HCEC 1CT (cell line): ENCODE results near the gene CACNB3.
"Not testable (repeated sequence)": the region's sequence is repeated elsewhere in the genome, so short reads cannot be mapped to it uniquely, and the experiment has no call there.

ENCODE experiments used
- DNase-seq: peaks from one replicate; pipeline ENCODE4 v3.0.0-alpha.2; 2017

Gene CACNB3

DNA sequence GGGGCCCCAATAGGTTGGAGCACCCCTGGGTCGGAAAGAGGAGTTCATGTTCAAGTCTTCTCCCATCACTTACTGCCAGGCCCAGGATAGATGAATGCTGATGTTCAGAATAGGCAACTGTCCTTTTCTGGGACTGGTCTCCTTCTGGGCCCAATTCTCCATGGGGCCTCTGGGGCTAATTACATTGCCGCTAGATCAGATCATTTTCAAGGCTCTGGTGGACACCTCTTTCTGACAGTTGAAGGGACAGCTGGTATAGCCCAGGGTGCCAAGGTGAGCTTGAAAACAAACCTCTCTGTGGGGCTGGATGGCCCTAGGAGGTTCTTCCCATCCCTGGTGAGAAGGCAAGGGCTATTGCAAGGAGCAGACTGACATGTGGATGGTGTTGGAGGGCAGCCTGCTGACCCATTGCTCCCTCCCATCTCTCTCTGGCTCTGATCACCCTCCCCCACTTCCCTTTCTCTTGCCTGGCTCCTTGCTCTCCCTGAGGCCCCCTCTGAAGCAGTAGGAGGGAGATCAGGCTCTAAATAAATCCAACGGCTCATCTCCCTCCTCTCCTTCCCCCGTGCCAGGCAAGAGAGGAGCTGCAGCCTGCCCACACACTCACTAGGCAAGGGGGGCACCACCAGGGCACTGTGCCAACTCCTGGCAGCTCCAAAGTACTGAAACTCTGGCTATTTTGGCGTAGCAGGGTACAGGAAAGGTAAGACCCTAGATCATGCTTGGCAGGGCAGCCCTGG, 1.9 kb downstream of the CACNB3 start:
- no peak for DNase-seq

DNA sequence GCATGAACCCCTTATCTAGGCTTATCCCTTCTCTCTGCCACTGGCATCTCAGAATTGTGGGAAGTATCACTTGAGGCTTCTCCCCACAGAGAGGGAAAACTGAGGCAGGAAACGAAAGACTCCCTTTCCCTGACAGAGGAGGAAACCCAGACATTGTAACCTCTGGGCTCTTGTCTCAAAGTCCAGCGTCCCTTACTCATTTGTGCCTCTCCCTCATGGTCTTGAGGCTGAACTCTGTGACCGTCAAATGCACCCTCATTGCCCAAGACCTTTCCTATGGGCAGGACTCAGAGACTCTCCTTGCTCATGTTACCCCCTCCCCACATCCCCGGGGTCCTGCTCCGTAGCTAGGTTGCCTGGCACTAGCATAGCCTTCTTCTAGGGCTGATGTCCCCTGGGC, 3.8 kb downstream of the CACNB3 start:
- DNase-seq, result no peak

DNA sequence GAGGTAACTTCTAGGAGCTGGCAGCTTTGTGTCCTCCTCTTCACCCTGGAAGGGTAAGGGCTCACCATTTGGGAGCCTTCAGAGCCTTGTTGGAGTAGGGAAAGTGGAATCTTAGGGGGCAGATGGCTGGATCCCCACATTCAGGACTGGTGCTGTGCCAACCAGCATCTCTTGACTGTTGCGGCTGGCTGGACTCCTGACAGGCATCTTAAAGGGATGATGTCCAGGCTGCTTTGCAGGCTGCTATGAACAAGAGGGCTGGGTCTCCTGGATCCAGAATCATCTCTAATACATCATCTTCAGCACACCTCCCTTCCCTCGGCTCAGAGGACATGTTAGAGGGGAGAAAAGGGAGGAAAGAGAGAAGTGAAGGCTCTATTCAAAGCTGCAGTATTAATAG, 4.4 kb downstream of the CACNB3 start:
- no peak for DNase-seq

DNA sequence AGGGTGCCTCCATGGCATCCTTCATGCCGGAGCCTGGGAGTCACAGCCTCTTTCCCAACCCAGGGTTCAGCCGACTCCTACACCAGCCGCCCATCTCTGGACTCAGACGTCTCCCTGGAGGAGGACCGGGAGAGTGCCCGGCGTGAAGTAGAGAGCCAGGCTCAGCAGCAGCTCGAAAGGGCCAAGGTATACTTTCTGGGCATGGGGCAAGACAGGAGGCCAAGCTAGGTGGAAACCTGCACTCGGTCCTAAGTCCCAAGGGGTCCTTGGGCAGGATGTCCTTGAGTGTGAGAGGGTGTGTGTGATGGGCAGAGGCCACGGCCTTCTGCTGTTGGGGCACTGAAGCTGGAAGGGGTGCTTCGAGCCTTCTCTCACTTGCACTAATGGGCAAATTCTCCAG, 5.0 kb downstream of the CACNB3 start:
- DNase-seq, result no peak

DNA sequence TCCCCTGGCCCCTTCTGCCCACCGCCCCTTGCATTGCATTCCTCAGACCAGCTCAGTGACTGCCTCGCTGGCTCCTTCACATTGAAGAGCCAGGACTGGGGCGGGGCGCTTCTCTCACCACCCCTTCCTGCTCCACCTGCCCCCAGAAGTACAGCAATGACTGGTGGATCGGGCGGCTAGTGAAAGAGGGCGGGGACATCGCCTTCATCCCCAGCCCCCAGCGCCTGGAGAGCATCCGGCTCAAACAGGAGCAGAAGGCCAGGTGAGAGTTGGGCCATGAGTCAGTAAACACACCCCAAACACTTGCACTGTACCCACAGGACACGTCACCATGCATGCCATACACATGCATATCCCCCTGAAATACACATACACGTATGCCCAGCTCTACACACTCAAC, 5.8 kb downstream of the CACNB3 start:
- DNase-seq, result no peak

DNA sequence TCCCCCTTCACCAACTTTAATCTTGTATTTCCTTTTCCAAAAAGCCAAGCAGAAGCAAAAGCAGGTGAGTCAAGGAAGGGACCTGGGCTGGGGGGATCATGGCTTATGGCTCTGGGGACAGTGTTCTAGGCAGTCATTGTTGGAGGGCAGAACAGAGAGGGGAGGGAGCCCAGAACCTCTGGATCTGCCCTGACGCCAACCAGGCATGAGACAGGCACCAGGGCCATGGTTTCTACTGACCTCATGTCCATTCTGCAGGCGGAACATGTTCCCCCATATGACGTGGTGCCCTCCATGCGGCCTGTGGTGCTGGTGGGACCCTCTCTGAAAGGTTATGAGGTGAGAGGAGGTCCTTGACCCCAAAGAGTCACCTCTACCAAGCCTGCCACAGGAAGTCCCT, 6.6 kb downstream of the CACNB3 start:
- DNase-seq, result no peak

DNA sequence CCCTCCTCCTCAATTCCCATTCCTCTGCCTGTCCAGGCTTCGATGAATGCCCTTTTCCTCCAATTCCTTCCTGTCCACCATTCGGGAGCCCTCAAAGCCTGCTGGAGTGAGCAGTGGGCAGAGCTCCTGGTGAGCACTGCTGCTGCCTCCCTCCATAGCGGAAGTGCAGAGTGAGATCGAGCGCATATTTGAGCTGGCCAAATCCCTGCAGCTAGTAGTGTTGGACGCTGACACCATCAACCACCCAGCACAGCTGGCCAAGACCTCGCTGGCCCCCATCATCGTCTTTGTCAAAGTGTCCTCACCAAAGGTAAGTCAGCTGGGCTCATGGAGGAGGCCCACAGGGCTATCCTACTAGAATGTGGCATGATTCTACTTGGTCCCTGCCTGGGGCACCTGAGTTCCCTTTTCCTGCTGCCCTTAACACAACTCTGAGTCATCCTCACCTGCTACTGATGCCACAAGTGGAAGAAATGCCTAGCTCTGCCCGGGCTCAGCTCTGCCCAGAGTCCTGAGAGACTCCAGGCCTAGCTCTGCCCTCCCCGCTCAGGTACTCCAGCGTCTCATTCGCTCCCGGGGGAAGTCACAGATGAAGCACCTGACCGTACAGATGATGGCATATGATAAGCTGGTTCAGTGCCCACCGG, 8.0 kb downstream of the CACNB3 start:
- DNase-seq, result no peak

DNA sequence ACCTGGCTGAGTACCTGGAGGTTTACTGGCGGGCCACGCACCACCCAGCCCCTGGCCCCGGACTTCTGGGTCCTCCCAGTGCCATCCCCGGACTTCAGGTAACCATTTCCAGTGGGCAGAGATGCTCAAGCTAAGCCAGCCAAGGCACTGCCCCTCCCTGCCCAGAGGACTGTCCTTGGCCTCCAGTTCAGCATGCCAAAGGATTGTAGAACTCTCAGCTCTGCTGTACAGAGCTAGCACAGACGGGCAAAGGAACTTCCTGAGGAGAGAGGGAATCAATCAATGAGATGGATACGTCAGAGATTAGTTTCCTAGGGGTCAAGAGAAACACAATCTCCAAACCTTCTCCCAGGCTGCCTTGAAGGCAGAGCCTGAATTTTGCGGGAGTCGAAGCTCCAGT, 8.7 kb downstream of the CACNB3 start:
- no peak for DNase-seq

DNA sequence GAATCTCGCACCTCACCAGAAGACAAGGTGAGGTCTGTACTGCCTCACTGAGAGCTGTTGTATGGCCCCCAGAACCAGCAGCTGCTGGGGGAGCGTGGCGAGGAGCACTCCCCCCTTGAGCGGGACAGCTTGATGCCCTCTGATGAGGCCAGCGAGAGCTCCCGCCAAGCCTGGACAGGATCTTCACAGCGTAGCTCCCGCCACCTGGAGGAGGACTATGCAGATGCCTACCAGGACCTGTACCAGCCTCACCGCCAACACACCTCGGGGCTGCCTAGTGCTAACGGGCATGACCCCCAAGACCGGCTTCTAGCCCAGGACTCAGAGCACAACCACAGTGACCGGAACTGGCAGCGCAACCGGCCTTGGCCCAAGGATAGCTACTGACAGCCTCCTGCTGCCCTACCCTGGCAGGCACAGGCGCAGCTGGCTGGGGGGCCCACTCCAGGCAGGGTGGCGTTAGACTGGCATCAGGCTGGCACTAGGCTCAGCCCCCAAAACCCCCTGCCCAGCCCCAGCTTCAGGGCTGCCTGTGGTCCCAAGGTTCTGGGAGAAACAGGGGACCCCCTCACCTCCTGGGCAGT, 9.3 kb downstream of the CACNB3 start:
- no peak for DNase-seq

DNA sequence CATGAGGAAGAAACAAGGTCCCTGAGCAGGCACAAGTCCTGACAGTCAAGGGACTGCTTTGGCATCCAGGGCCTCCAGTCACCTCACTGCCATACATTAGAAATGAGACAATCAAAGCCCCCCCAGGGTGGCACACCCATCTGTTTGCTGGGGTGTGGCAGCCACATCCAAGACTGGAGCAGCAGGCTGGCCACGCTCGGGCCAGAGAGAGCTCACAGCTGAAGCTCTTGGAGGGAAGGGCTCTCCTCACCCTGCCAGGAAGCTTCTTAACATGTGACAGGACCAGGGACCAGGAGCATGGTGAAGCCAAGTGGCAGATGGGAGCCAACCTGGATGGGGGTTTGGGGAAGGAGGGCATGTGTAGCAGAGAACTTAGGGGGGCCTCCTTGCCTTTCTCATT, 10.0 kb downstream of the CACNB3 start:
- DNase-seq, result no peak

DNA sequence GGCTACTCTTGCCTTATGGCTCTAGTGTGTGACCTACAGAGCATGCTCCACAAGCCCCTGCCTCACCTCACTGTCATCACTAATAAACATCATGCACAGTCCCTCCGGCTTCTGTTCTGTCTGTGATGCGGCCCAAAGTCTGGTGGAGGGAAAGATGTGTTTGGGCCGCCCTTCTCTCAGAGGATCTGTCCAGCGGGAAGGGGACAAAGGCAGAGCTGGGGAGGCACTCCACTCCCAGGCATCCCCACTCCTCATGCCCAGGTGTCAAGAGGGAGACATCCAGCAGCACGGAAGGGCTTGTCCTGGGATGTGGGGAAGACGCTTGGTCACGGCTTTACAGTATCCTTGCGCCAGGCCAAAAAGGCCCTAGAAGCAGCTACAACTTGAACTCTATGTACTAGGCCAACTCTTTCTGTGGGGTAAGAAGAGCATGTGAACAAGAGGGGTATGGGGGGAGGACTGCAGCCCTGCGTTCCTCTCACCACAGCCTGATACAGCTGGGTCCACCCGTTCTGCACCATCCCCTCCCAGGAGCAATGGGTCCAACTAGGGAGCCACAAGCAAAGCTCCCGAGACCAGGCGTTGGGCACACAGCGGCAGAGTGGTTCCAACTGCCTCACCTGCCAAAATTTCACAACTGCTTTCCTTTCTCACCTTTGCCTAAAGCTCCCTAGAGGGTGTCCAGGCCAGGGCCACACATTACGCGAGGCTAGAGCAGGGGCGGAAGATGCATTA, 10.7 kb downstream of the CACNB3 start:
- no peak for DNase-seq

DNA sequence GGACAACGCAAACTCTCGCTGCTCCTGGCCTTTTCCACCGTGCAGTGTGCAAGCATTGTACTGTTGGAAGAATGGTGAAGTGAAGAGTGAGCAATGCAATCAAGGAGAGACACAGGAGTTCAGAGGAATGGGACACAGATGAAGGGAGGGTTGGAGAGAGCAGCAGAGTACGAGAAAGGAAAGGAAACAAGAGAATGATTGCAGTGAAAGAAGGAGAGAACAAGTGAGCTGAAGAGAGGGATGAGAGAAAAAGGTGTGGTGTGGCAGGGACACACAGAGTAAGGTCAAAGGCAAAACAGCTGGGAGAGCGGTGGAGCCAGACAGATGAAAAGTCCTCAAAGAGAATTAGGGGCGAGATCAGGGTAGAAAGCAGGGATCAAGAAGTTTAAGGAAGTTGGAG, 13.0 kb downstream of the CACNB3 start:
- no peak for DNase-seq

DNA sequence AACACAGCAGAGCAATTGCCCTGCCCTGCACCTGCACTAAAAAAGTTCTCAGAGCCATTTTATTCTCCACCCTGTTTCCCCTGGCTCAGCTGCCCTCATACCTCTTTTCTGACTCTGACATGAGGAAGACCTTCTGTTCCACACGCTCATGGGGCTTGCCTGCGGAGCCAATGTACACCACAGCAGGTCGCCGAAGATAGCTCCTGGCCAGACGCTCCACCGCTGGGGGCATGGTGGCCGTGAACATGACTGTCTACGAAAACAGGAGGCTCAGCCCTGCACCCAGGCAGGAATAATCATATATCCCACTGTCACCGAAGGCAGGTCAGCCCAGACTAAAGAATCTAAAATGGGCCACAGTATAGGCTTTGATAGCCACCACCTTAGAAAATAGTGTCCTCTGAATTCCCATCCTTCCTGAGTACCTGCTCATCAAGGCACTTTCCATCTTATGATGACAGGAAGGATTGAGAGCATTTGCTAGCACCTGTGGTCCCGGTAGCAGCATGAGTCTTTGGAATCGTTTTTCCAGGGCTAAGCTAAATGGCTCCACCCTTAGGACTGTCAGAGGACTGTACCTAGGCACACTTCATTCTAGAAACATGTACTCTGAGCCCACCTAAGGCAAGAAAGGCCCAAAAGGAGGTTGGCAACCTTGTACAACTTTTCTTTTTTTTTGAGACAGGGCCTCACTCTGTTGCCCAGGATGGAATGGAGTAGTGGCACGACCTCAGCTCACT, 14.2 kb downstream of the CACNB3 start:
- no peak for DNase-seq

DNA sequence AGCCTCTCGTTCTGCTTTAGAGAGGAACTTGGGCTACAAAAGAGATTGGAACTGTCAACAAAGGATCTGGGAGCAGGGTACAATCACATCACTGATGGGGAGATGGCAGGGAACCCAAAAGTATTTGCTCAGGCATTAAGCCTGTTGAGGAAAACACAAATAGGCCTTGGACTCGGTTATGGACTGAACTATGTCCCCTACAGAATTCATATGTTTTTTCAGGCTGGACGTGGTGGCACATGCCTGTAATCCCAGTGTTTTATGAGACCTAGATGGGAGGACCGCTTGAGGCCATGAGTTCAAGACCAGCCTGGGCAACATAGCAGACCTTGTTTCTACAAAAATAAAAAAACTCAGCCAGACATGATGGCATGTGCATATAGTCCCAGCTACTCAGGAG, 19.8 kb downstream of the CACNB3 start:
- no peak for DNase-seq

DNA sequence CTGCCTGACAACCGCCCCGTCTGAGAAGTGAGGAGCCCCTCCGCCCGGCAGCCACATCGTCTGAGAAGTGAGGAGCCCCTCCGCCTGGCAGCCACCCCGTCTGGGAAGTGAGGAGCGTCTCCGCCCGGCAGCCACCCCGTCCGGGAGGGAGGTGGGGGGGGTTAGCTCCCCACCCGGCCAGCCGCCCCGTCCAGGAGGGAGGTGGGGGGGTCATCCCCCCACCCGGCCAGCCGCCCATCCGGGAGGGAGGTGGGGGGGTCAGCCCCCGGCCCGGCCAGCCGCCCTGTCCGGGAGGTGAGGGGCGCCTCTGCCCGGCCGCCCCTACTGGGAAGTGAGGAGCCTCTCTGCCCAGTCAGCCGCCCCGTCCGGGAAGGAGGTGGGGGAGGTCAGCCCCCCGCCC, 23.7 kb downstream of the CACNB3 start:
- not testable (repeated sequence) for DNase-seq

DNA sequence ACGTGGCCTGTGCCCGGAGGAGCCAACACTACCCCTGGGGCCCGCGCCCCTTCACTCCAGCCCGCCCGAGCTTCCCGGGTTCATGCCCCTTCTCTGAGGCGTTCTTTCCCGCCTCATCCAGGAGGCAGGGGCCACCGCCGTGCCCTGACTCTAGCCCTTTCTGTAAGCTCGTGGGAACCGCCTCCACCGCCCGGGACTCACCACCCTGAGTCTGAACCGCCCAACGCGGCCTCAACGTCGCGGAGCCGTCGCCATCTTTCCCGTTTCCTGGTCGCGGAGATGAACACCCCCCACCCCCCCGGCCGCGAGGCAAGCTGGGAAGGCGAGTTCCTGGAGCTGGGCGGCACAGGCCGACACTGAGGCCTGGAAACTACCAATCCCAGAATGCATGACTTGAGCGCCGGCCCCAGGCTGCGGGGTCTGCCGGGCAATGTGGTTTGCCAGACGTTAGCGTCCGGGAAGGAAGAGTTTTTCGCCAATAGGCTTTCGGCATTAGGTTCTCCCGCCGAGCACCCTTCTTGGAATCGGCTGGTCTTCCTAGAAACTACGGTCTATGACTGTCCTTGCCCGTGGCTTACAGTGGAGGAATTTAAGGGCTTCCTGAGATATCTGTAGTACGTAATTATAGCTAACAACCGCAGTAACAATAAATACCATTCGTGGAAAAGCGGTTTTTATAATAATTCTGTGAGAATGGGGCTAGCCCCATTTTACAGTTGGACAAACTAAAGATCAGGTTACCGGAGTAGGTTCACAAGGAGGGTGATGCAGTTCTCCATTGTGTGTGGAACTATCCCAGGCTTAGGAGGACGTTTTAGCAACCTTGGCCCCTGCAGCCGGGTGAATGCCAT, 33.8 kb downstream of the CACNB3 start, which contains the start of gene DDX23:
Gene DDX23, minus strand, starts transcription at position 281 of the 851 bp plus-strand sequence. CDS start 6,381 bp downstream, outside the sequence.
- DNase-seq, result peak; percentile 99

DNA sequence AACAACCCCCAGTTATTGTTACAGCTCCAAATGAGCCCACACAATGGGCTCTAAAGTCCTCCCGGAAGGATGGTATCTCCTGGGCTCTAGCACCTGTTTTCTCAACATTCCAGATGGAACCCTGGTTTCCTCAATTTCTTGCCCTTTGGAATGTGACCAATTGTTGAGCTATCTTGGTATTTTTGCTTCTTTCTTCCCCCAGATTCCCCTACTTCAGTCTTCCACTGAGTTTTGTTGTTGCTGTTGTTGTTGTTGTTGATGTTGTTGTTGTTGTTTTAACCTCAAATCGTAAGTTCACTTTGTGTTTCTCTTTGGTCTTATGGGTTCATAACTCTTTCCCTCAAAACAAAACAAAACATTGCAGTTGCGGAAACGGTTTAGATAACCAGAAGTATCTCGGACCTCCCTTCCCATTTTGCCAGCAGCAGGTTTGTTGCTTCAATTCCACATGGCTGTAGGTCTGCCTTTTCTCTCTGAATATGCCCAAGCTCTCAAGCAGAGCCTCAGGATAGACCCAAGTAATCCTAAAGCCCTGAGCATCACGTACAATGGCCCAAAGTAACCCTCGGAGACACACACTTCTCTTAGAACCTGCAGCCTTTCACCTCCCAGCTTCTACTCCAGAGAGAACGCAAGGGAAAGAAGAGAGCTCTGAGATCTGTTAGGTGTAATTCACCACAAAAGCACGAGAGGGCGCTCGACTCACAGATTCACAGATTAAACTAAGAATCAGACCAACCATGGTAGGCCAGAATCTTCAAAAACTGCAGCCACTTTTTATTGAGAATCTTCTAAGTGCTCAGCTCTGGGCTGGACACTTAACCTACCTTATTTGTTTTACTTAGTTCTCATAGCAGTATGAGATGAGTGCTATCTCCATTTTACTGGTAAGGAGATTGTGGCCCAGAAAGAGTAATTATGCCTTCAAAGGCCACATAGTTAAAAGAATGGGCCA, 34.7 kb downstream of the CACNB3 start:
- peak; percentile 66 for DNase-seq

DNA sequence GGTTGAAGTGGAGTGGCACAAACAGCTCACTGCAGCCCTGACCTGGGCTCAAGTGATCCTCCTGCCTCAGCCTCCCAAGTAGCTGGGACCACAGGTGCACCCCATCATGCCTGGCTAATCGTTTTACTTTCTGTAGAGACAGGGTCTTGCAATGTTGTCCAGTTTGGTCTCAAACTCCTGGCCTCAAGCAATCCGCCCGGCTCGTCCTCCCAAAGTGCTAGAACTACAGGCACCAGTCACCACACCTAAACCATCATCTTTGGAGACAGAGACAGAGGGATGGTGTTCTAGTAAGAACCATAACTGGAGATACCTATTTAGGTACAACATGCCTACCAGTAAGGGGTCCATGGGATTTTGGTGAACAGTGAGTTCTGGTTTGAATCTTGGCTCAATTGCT, 36.2 kb downstream of the CACNB3 start:
- no peak for DNase-seq

DNA sequence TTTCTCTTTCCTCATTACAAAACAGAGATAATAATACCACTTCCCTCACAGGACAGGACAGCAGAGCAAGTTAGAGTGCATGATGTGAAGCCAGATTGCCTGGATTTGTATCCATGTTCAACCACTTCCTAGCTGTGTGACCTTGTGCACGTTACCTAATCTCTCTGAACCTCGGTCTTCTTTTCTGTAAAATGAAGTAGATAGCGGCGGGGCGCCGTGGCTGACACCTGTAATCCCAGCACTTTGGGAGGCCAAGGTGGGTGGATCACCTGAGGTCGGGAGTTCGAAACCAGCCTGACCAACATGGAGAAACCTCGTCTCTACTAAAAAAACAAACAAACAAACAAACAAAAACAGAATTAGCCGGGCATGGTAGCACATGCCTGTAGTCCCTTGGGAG, 36.6 kb downstream of the CACNB3 start:
- DNase-seq, result not testable (repeated sequence)

DNA sequence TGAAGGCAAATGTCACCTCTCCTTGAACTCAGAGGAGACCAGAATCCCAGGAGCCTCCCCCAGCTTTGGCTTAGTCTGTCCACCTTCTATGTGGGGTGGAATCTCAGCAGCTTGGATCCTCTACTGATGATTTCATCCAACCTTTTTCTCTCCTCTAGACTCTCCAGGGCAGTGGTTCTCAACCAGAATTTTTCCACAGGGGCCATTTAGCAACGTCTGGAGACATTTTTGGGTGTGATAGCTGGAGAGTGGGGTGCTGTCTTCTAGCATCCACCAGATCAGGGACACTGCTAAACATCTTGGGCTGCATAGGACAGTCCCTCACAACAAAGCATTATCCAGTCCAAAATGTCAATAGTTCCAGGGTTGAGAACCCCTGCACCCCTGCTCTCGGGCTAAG, 38.1 kb downstream of the CACNB3 start:
- no peak for DNase-seq
